Measurements from ENCODE around the gene MYCBPAP.
"Not testable (repeated sequence)": the region's sequence is repeated elsewhere in the genome, so short reads cannot be mapped to it uniquely, and the experiment has no call there.

- not testable (repeated sequence) for TF ChIP-seq CTCF, POLR2AphosphoS5 (IDR thresholded peaks at IDR 0.05)
These were observed 35.5 kb upstream of the MYCBPAP start for GRCh38 chr17:50472761-50473161.

Measured in suprapubic skin (tissue), 3 donors.